GM12892 (cell line): Measurements from ENCODE around the gene KLHDC8A.

Experiments used
- POLR2A ChIP-seq: IDR thresholded peaks from 2 replicates; pipeline ENCODE4 v1.6.1; 2011; ENCODE audit warnings: low read depth, low read length, control low read depth
- POLR2AphosphoS5 ChIP-seq: IDR thresholded peaks from 2 replicates; pipeline ENCODE4 v1.6.1; 2011; ENCODE audit warnings: low read depth, low read length, control low read depth

- no peak for TF ChIP-seq POLR2A
- TF ChIP-seq POLR2AphosphoS5, result no peak
Measured at GRCh38 chr1:205293350-205294074, 63.2 kb downstream of the KLHDC8A start.
